ENCODE measurements around the gene NOP9.

The NOP9 gene

GRCh38 chr14:24292118-24292807 lies 7.4 kb upstream of the NOP9 start:
- peaks cover 11% of the 10 kb centered on the region for H3K4me1 Mint-ChIP-seq
- ATAC-seq (replicated peaks; ENCODE audit: extremely low read depth, poor library complexity, severe bottlenecking) (no peak), DNase-seq (ENCODE audit: low spot score in 2 of 2) (no peak)
- H3K36me3 Mint-ChIP-seq (ENCODE audit: insufficient read depth), result peaks cover 20% of the 10 kb centered on the region
- no peaks in the 10 kb centered on the region for H3K27me3 Mint-ChIP-seq
- no peak overlapping the region for H3K4me3 Mint-ChIP-seq
- H3K27ac Mint-ChIP-seq (ENCODE audit: low read depth), result no peak overlapping the region
- H3K9me3 Mint-ChIP-seq, result no peaks in the 10 kb centered on the region

- peaks cover 19% of the 10 kb centered on the region for H3K4me1 Mint-ChIP-seq
These were observed 6.1 kb upstream of the NOP9 start for GRCh38 chr14:24293525-24293924.

DNA sequence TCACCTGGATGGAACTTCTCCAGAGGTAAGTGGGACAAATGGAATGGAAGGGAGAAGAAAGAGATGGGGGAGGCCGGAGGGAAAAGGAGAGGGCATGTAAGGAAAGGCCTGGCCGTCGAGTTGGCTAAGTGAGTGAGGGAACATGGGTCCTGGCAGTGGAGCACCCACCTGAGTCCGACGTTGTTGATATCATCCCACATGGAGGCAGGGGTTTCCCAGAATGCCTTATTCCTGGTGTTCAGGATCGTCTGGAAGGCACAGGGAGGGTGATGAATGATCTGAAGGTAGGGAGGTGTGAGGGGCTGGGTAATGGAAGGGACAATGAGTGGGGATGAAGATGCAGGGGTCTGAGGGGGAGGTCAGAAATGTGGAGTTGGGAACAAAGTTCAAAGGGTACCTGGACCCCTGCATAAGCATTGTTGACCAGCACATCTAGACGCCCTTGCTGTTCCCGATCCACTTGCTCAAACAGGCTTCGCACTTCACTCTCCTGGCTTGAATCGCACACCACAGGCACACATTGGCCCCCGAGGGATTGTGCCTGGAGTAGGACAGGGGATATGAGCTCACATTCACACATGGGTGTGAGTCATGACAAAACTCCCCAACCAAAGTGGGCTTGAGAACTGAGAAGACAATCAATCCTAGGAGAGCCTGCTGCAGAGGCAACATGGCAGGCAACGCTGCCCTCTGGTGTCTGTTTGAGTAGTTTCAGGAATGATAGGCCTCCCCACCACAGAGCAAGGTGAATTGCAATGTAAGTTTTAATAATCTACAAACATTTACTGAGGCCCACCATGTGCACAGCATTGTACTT lies 3.1 kb upstream of the NOP9 start:
- Mint-ChIP-seq H3K27ac (ENCODE audit: low read depth) (peak overlapping the region; percentile 75), H3K4me3 (no peak overlapping the region), H3K4me1 (peaks cover 41% of the 10 kb centered on the region), H3K36me3 (ENCODE audit: insufficient read depth) (peaks cover 29% of the 10 kb centered on the region), H3K9me3 (no peaks in the 10 kb centered on the region), H3K27me3 (no peaks in the 10 kb centered on the region)
- ATAC-seq (replicated peaks; ENCODE audit: extremely low read depth, poor library complexity, severe bottlenecking), result peak; percentile 61
- peak; percentile 48 to 64 for DNase-seq (ENCODE audit: low spot score in 2 of 2)

More at GRCh38 chr14:24293525-24293924, 6.1 kb upstream of the NOP9 start:
- H3K4me3 Mint-ChIP-seq, result no peak overlapping the region
- no peaks in the 10 kb centered on the region for H3K9me3 Mint-ChIP-seq
- ATAC-seq (replicated peaks; ENCODE audit: extremely low read depth, poor library complexity, severe bottlenecking) (no peak), DNase-seq (ENCODE audit: low spot score in 2 of 2) (no peak)
- peaks cover 21% of the 10 kb centered on the region for H3K36me3 Mint-ChIP-seq (ENCODE audit: insufficient read depth)
- no peak overlapping the region for H3K27ac Mint-ChIP-seq (ENCODE audit: low read depth)
- H3K27me3 Mint-ChIP-seq, result no peaks in the 10 kb centered on the region

DNA sequence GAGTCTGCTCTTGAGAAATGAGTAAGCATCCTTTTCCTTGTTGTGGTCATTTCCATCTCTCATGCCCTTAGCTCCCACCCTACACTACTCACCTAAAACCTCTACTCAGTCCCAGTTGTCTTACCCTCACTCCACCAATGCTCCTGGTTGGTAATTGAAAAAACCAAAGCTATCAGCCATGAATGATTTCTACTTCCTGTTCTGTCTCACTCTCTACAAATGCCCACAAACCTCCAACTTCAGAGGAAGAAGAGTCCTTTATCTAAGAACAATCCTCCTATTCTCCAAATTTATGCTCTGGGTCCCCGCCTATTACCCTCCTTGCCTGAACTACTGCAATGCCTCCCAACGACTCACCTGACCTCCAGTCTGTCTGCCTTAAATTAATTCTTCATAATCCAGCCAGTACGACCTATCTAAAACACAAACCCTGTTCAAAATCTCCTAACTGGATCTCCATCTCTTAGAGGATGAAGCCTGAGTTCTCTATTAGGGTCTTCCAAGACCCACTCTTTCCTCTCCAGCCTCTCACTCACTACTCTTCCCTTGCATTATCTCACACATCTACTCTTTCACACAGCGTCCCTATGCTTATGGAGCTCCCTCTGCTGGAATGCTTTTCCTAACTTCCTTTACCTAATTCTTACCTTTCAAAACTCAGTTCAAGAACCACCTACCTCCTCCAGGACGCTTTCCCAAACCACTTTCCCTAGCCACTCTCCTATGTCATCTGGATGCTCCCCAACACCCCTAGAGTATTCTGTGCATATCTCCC lies 2.3 kb upstream of the NOP9 start:
- DNase-seq (ENCODE audit: low spot score in 2 of 2) (no peak), ATAC-seq (replicated peaks; ENCODE audit: extremely low read depth, poor library complexity, severe bottlenecking) (no peak)
- H3K9me3 Mint-ChIP-seq, result no peaks in the 10 kb centered on the region
- H3K27ac Mint-ChIP-seq (ENCODE audit: low read depth), result peak overlapping the region; percentile 75
- H3K27me3 Mint-ChIP-seq, result no peaks in the 10 kb centered on the region
- H3K4me3 Mint-ChIP-seq, result no peak overlapping the region
- H3K36me3 Mint-ChIP-seq (ENCODE audit: insufficient read depth), result peaks cover 32% of the 10 kb centered on the region
- peaks cover 41% of the 10 kb centered on the region for H3K4me1 Mint-ChIP-seq

- H3K36me3 Mint-ChIP-seq (ENCODE audit: insufficient read depth), result peaks cover 41% of the 10 kb centered on the region
- H3K27ac Mint-ChIP-seq (ENCODE audit: low read depth), result peak overlapping the region; percentile 92
- no peak for DNase-seq (ENCODE audit: low spot score in 2 of 2)
- peaks cover 41% of the 10 kb centered on the region for H3K4me1 Mint-ChIP-seq
- H3K27me3 Mint-ChIP-seq, result no peaks in the 10 kb centered on the region
- H3K9me3 Mint-ChIP-seq, result no peaks in the 10 kb centered on the region
- peak overlapping the region; percentile 90 for H3K4me3 Mint-ChIP-seq
- no peak for ATAC-seq (replicated peaks; ENCODE audit: extremely low read depth, poor library complexity, severe bottlenecking)
These were observed 777 bp upstream of the NOP9 start for GRCh38 chr14:24298892-24299254.

GRCh38 chr14:24300326-24300980 lies 803 bp downstream of the NOP9 start:
- H3K9me3 Mint-ChIP-seq, result no peaks in the 10 kb centered on the region
- DNase-seq (ENCODE audit: low spot score in 2 of 2), result no peak

DNA sequence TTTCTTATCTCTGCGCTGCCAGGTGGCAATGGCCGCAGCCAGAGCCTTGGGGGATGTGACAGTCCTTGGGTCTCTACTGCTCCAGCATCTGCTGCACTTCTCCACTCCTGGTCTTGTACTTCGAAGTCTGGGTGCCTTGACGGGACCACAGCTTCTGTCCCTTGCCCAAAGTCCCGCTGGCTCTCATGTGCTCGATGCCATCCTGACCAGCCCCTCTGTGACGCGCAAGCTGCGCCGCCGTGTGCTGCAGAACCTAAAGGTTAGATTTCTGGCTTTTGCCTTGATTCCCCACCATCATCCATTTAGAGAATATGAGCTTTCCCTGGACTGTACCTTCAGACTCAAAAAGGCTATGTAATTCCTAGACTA lies 4.4 kb downstream of the NOP9 start:
- no peak for ATAC-seq (replicated peaks; ENCODE audit: extremely low read depth, poor library complexity, severe bottlenecking)
- Mint-ChIP-seq H3K4me1 (peaks cover 45% of the 10 kb centered on the region), H3K27ac (ENCODE audit: low read depth) (no peak overlapping the region), H3K4me3 (no peak overlapping the region), H3K27me3 (no peaks in the 10 kb centered on the region), H3K9me3 (no peaks in the 10 kb centered on the region), H3K36me3 (ENCODE audit: insufficient read depth) (peaks cover 52% of the 10 kb centered on the region)
- DNase-seq (ENCODE audit: low spot score in 2 of 2), result no peak

More at GRCh38 chr14:24300326-24300980, 803 bp downstream of the NOP9 start:
- H3K27ac Mint-ChIP-seq (ENCODE audit: low read depth), result peak overlapping the region; percentile 92
- H3K27me3 Mint-ChIP-seq, result no peaks in the 10 kb centered on the region
- H3K4me3 Mint-ChIP-seq, result peak overlapping the region; percentile 90
- ATAC-seq (replicated peaks; ENCODE audit: extremely low read depth, poor library complexity, severe bottlenecking), result no peak
- H3K4me1 Mint-ChIP-seq, result peaks cover 50% of the 10 kb centered on the region
- H3K36me3 Mint-ChIP-seq (ENCODE audit: insufficient read depth), result peaks cover 50% of the 10 kb centered on the region

DNA sequence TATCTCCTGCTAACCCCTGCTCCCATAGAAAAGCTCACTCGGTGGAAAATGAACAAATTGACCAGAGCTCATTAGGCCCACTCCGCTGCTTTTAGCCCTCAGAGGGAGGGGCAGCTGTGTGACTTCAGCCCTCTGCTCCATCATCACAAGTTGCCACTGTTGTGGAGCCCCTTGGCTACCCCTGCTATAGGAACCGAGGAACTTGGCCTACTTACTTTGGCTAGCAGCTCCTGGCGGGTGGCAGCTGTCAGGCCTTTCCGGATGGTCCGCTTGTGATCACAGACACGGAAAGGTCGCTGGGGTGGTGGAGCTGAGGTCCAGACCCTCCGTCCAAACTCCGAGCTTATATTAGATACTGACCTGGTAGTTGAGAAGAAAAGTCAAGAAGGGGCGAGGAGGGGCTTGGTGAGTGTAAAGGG lies 7.5 kb downstream of the NOP9 start:
- Mint-ChIP-seq H3K4me3 (no peak overlapping the region), H3K27me3 (no peaks in the 10 kb centered on the region), H3K4me1 (peaks cover 50% of the 10 kb centered on the region), H3K27ac (ENCODE audit: low read depth) (no peak overlapping the region), H3K36me3 (ENCODE audit: insufficient read depth) (peaks cover 40% of the 10 kb centered on the region), H3K9me3 (no peaks in the 10 kb centered on the region)
- no peak for DNase-seq (ENCODE audit: low spot score in 2 of 2)
- ATAC-seq (replicated peaks; ENCODE audit: extremely low read depth, poor library complexity, severe bottlenecking), result no peak

DNA sequence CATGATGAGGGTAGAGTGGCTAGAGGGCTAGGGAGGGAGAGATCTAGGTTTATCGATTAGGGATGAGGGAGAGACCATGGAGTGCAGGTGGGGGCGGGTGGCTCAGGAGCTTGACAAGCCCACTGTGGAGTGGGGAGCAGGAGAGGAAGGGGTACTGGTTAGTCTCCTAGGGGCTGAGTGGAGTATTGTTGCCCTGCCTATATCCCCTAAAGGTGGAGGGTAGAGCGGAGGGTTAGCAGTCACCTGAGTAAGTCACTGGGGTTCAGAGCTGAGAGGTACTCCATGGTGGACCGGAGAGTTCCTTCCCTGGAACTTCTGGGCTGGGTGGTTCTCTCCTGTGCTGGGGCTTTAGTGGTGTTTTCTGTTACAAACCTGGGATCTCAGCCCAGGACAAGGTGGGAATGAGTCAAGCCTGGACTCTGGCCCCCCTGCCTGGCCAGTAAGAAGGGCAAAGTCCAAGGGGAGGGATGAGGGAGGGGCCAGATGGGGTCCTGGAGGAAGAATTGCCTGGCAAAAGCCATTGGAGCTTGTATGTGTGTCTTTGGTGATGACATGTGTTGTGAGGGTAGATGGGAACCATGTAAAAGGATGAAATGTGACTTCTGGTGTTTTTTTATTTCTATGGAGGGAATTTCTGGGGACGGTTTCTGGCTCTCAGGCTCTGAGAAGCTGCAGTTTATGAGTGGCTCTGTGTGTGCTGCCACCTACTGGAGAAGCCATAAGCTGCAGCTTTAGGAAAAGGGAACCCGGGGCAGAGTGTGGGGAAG lies 8.1 kb downstream of the NOP9 start, which contains the start of gene CIDEB:
CIDEB (minus strand) TSS at position 403 of the 767 bp plus-strand sequence; CDS start at position 284, 119 bp downstream.
- peaks cover 56% of the 10 kb centered on the region for H3K4me1 Mint-ChIP-seq
- H3K36me3 Mint-ChIP-seq (ENCODE audit: insufficient read depth), result peaks cover 39% of the 10 kb centered on the region
- H3K4me3 Mint-ChIP-seq, result no peak within 1 kb of the TSS
- peak within 1 kb of the TSS; percentile 24 for H3K27ac Mint-ChIP-seq (ENCODE audit: low read depth)
- peak; percentile 33 to 40 for DNase-seq (ENCODE audit: low spot score in 2 of 2)
- no peak for ATAC-seq (replicated peaks; ENCODE audit: extremely low read depth, poor library complexity, severe bottlenecking)
- H3K27me3 Mint-ChIP-seq, result no peaks in the 10 kb centered on the region
- no peaks in the 10 kb centered on the region for H3K9me3 Mint-ChIP-seq

- peak overlapping the region; percentile 90 for H3K27ac Mint-ChIP-seq (ENCODE audit: low read depth)
- DNase-seq (ENCODE audit: low spot score in 2 of 2) (no peak), ATAC-seq (replicated peaks; ENCODE audit: extremely low read depth, poor library complexity, severe bottlenecking) (no peak)
- peaks cover 63% of the 10 kb centered on the region for H3K4me1 Mint-ChIP-seq
- no peaks in the 10 kb centered on the region for H3K9me3 Mint-ChIP-seq
- H3K4me3 Mint-ChIP-seq, result no peak overlapping the region
- H3K36me3 Mint-ChIP-seq (ENCODE audit: insufficient read depth), result peaks cover 33% of the 10 kb centered on the region
- H3K27me3 Mint-ChIP-seq, result no peaks in the 10 kb centered on the region
These were observed 8.9 kb downstream of the NOP9 start for GRCh38 chr14:24308342-24309124.
